Caco-2 (cell line): Measurements from ENCODE around the gene BUD13. TPM values are rescaled to one million over a fixed set of nuclear protein-coding genes. Genes with fewer than 3 reads are reported as not detected.
A peak's percentile ranks its signal among the peaks of the same experiment; 100 is the strongest.

Source experiments
- Bru-seq: library from RNA; stranded (reverse); fragments of 400-500 nt; gene quantifications from one replicate; lab custom pipeline; 2021; lab: Mats Ljungman, UMichigan
- BruChase-seq, 2 experiments: library from RNA; stranded (reverse); fragments of 400-500 nt; gene quantifications; one replicate each; lab custom pipeline; 2021; lab: Mats Ljungman, UMichigan
- BruUV-seq: library from RNA; stranded (reverse); fragments of 400-500 nt; replicated peaks from 2 replicates; lab custom pipeline; 2021; lab: Mats Ljungman, UMichigan
- CTCF ChIA-PET: fragments of 300-600 bp; sonication (Branson Sonifier 250); formaldehyde crosslinking; loops from one replicate; lab custom pipeline; 2022; ENCODE audit warnings: antibody characterized with exemption; lab: Charles Lee
- POLR2A ChIA-PET: fragments of 300-600 bp; sonication (Branson Sonifier 250); formaldehyde crosslinking; loops from one replicate; lab custom pipeline; 2022; ENCODE audit warnings: antibody characterized with exemption; lab: Charles Lee
- DNase-seq, 2 experiments: peaks; one replicate each; pipeline versions ENCODE4 v3.0.0 to v3.0.0-alpha.2; 2020 to 2022
- H3K27me3 ChIP-seq: replicated peaks from 2 replicates; pipeline ENCODE4 v1.6.0; 2011; ENCODE audit warnings: low read length; ENCODE audit not compliant: control insufficient read depth, insufficient read depth
- H3K36me3 ChIP-seq: 2 replicates; pipeline ENCODE4 v1.5.1; 2011; ENCODE audit warnings: low read length; ENCODE audit not compliant: control insufficient read depth, insufficient read depth
- H3K4me1 ChIP-seq: fragments of 250-450 bp; sonication (Bioruptor Pico); 2 replicates; pipeline ENCODE4 v1.5.1; 2020; ENCODE audit warnings: mild to moderate bottlenecking
- H3K4me3 ChIP-seq: 2 replicates; pipeline ENCODE4 v1.5.1; 2011; ENCODE audit warnings: low read depth, mild to moderate bottlenecking, control low read depth, low read length
- H3K9me3 ChIP-seq: fragments of 250-450 bp; sonication (Bioruptor Pico); 2 replicates; pipeline ENCODE4 v1.5.1; 2020; ENCODE audit warnings: mild to moderate bottlenecking, moderate library complexity
- H3K27ac Mint-ChIP-seq: one replicate; pipeline ENCODE4 v1.8.0; 2022; ENCODE audit warnings: mixed read lengths; ENCODE audit not compliant: unreplicated experiment
- H3K27me3 Mint-ChIP-seq: one replicate; pipeline ENCODE4 v1.8.0; 2022; ENCODE audit warnings: mixed read lengths; ENCODE audit not compliant: insufficient read depth, unreplicated experiment
- H3K36me3 Mint-ChIP-seq: one replicate; pipeline ENCODE4 v1.8.0; 2022; ENCODE audit warnings: mild to moderate bottlenecking, mixed read lengths; ENCODE audit not compliant: insufficient read depth, unreplicated experiment
- H3K4me1 Mint-ChIP-seq: one replicate; pipeline ENCODE4 v1.8.0; 2022; ENCODE audit warnings: low read depth, mixed read lengths; ENCODE audit not compliant: unreplicated experiment
- H3K4me3 Mint-ChIP-seq: one replicate; pipeline ENCODE4 v1.8.0; 2022; ENCODE audit warnings: mild to moderate bottlenecking, moderate library complexity, mixed read lengths; ENCODE audit not compliant: unreplicated experiment
- H3K9me3 Mint-ChIP-seq: one replicate; pipeline ENCODE4 v1.8.0; 2022; ENCODE audit warnings: mixed read lengths; ENCODE audit not compliant: unreplicated experiment
- intact Hi-C: fragments of 100-400 bp; cut with micrococcal nuclease; formaldehyde crosslinking; loops from one replicate; pipeline ENCODE4 v1.10.0; 2022; ENCODE audit not compliant: unreplicated experiment
- long read RNA-seq: library from polyadenylated mRNA; stranded (forward); transcript quantifications from one replicate; pipeline ENCODE4 v2.0.0, GENCODE V29; 2022
- total RNA-seq: library from RNA; stranded (reverse); gene quantifications from 2 replicates; pipeline ENCODE4 v1.2.3, GENCODE V29; 2022
- TF ChIP-seq, protein P1 (sequence below), 2 experiments: fragments of 200-600 bp in 1 of 2; IDR thresholded peaks; 1 replicate in 1 of 2; 2 replicates in 1 of 2; pipeline versions ENCODE4 v1.5.1 to v1.8.0; 2011 to 2022; ENCODE audit warnings: antibody characterized with exemption in 1 of 2, control low read depth in 1 of 2, inconsistent platforms in 1 of 2, low read depth in 1 of 2, low read length in 1 of 2, mild to moderate bottlenecking in 1 of 2, moderate library complexity in 1 of 2; ENCODE audit not compliant: insufficient read depth in 1 of 2, severe bottlenecking in 1 of 2, unreplicated experiment in 1 of 2

Gene BUD13
- total RNA-seq (37.8 and 42.6 TPM in 2 replicates), Bru-seq, nascent RNA (percentile 94 among the genes with signal in this experiment), BruChase-seq, experiment 1, labeled RNA remaining after a 2-hour chase (percentile 88 among the genes with signal in this experiment), BruChase-seq, experiment 2, labeled RNA remaining after a 6-hour chase (percentile 76 among the genes with signal in this experiment)
- long read RNA-seq, transcript BUD13-201 (10 exons, 2,196 nt), result major isoform, 45 of 51 reads
- long read RNA-seq, partial matches to known transcripts, result 1 of 51 reads
- long read RNA-seq, other reads (novel, unspliced or antisense), result 5 of 51 reads

DNA sequence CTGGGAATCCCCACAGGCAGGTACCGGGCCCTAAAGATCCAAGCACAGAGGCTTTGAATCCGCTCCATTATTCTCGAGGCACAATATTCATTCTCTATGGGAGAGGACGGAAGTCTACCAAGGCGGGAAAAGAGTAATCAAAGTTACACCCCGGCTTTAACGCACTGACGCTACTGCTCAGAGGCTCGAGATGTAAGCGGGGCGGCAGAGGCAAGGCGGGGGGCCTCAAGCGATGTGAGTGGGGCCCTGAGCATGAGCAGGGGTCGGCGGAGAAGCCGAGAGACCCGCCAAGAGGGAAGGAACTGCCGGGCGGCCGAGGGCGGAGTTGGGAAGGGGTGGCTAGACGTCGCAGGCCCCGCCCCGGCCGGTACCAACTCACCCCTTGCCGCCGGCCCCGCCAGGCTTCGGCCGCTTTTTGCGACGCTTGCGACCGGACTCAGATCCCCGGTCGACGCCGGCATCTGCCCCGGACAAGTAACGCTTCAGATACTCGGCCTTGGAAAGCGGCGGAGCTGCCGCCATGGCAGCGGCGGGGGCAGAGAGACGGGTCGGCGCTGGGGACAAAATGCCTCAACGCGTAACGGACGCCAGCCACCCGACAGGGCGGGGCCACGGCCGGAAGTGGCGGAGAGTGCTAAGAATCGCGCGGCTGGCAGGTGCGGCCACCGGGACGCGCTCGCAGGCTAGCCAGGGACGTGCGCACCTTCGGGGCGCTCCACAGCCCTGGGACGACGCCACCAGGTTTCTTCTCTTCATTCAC lies at the start of gene BUD13:
BUD13 (minus strand) TSS at position 545 of the 760 bp plus-strand sequence; CDS start at position 522, 23 bp downstream.
- intact Hi-C loops, result loop anchor here (1.0 to 2.0 kb wide), 7 partner anchors 16 to 334 kb away; partner anchors contain the start of genes APOA1, APOC3 and ZPR1
- BruUV-seq, result no TSS peak
- Histone ChIP-seq H3K9me3 (no peaks in the 10 kb centered on the region), H3K4me3 (peak within 1 kb of the TSS; percentile 93), H3K36me3 (peaks cover 8% of the 10 kb centered on the region), H3K4me1 (peaks cover 26% of the 10 kb centered on the region), H3K27me3 (no peaks in the 10 kb centered on the region)
- no peaks in the 10 kb centered on the region for H3K9me3 Mint-ChIP-seq
- ChIA-PET CTCF (interaction anchor here (1.0 to 1.4 kb wide), 3 partner anchors 53 to 406 kb away, joined by 3 to 15 read pairs (median 3); partner anchors contain the start of genes APOA1 and SIDT2), POLR2A (interaction anchor here (0.6 to 1.5 kb wide), 3 partner anchors 21 to 372 kb away, joined by 3 read pairs; partner anchors contain the start of gene PAFAH1B2)
- TF ChIP-seq, protein P1, sequence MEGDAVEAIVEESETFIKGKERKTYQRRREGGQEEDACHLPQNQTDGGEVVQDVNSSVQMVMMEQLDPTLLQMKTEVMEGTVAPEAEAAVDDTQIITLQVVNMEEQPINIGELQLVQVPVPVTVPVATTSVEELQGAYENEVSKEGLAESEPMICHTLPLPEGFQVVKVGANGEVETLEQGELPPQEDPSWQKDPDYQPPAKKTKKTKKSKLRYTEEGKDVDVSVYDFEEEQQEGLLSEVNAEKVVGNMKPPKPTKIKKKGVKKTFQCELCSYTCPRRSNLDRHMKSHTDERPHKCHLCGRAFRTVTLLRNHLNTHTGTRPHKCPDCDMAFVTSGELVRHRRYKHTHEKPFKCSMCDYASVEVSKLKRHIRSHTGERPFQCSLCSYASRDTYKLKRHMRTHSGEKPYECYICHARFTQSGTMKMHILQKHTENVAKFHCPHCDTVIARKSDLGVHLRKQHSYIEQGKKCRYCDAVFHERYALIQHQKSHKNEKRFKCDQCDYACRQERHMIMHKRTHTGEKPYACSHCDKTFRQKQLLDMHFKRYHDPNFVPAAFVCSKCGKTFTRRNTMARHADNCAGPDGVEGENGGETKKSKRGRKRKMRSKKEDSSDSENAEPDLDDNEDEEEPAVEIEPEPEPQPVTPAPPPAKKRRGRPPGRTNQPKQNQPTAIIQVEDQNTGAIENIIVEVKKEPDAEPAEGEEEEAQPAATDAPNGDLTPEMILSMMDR (IDR thresholded peaks at IDR 0.05; ENCODE audit: insufficient read depth in 1 of 2, low read depth in 1 of 2, low read length in 1 of 2, severe bottlenecking in 1 of 2, unreplicated experiment in 1 of 2), result peak in 1 of 2 experiments; percentile 54
- peaks cover 80% of the 10 kb centered on the region for H3K36me3 Mint-ChIP-seq
- peak; percentile 96 to 99 for DNase-seq
- peak within 1 kb of the TSS; percentile 98 for H3K27ac Mint-ChIP-seq
- peaks cover 37% of the 10 kb centered on the region for H3K4me1 Mint-ChIP-seq
- H3K27me3 Mint-ChIP-seq, result no peaks in the 10 kb centered on the region
- H3K4me3 Mint-ChIP-seq, result peak within 1 kb of the TSS; percentile 99

- Histone ChIP-seq H3K4me1 (peaks cover 46% of the 10 kb centered on the region), H3K4me3 (no peak overlapping the region), H3K9me3 (no peaks in the 10 kb centered on the region), H3K36me3 (no peaks in the 10 kb centered on the region), H3K27me3 (no peaks in the 10 kb centered on the region)
- DNase-seq, result no peak
- Mint-ChIP-seq H3K4me1 (peaks cover 37% of the 10 kb centered on the region), H3K4me3 (no peak overlapping the region), H3K36me3 (no peaks in the 10 kb centered on the region), H3K9me3 (no peaks in the 10 kb centered on the region), H3K27ac (peak overlapping the region; percentile 71), H3K27me3 (no peaks in the 10 kb centered on the region)
- POLR2A ChIA-PET, result interaction anchor here (1.1 kb wide), 1 partner anchor 14 kb away, joined by 3 read pairs; no protein-coding TSS in a partner anchor
- TF ChIP-seq, protein P1 (IDR thresholded peaks at IDR 0.05; ENCODE audit: insufficient read depth in 1 of 2, low read depth in 1 of 2, low read length in 1 of 2, severe bottlenecking in 1 of 2, unreplicated experiment in 1 of 2), result no peak
- intact Hi-C loops, result no loop called here
- no TSS peak for BruUV-seq
- CTCF ChIA-PET, result interaction anchor here (0.6 to 1.7 kb wide), 3 partner anchors 13 to 31 kb away, joined by 5 to 8 read pairs (median 6); partner anchors contain the start of gene APOA5
These were observed 49.8 kb upstream of the BUD13 start for GRCh38 chr11:116822575-116822974.
